Measurements from ENCODE around the gene GRIN1.

The GRIN1 gene

GRCh38 chr9:137138722-137139467, at the start of gene GRIN1:
Gene GRIN1 (plus strand): TSS chr9:137139154. CDS start chr9:137139487, 333 bp downstream.
- DNase-seq (ENCODE audit: low spot score): no peak

- DNase-seq (ENCODE audit: low spot score): no peak
These were observed 49.6 kb upstream of the GRIN1 start for GRCh38 chr9:137089232-137089947.

- no peak for DNase-seq (ENCODE audit: low spot score)
These were observed 43.1 kb upstream of the GRIN1 start for GRCh38 chr9:137095664-137096517.

- DNase-seq (ENCODE audit: low spot score): no peak
These were observed 42.0 kb upstream of the GRIN1 start for GRCh38 chr9:137096785-137097546.

- DNase-seq (ENCODE audit: low spot score): no peak
These were observed 41.0 kb upstream of the GRIN1 start for GRCh38 chr9:137097761-137098462.

GRCh38 chr9:137099231-137099630, 39.7 kb upstream of the GRIN1 start:
- no peak for DNase-seq (ENCODE audit: low spot score)

- DNase-seq (ENCODE audit: low spot score): no peak
These were observed 35.6 kb upstream of the GRIN1 start for GRCh38 chr9:137103206-137103999.

GRCh38 chr9:137105814-137106661, 32.9 kb upstream of the GRIN1 start:
- DNase-seq (ENCODE audit: low spot score): no peak

- DNase-seq (ENCODE audit: low spot score): no peak
These were observed 32.2 kb upstream of the GRIN1 start for GRCh38 chr9:137106662-137107250.

GRCh38 chr9:137107312-137107921, 31.5 kb upstream of the GRIN1 start:
- no peak for DNase-seq (ENCODE audit: low spot score)

- no peak for DNase-seq (ENCODE audit: low spot score)
These were observed 31.0 kb upstream of the GRIN1 start for GRCh38 chr9:137107982-137108381.

- no peak for DNase-seq (ENCODE audit: low spot score)
These were observed 30.2 kb upstream of the GRIN1 start for GRCh38 chr9:137108608-137109249.

GRCh38 chr9:137109250-137110146, 29.5 kb upstream of the GRIN1 start:
- DNase-seq (ENCODE audit: low spot score): no peak

- DNase-seq (ENCODE audit: low spot score): no peak
These were observed 28.6 kb upstream of the GRIN1 start for GRCh38 chr9:137110147-137110910.

GRCh38 chr9:137110911-137111787, 27.8 kb upstream of the GRIN1 start:
- DNase-seq (ENCODE audit: low spot score): no peak

Measured in hematopoietic multipotent progenitor cell treated with erythropoietin and hydrocortisone succinate and interleukin-3 and kit ligand, for 17 days (in vitro differentiated cells).